Measurements from ENCODE around the gene PTGES3.

Gene PTGES3

GRCh38 chr12:56614627-56615026 lies 73.5 kb downstream of the PTGES3 start:
- H3K27ac ChIP-seq (ENCODE audit: low read depth, low read length): no peak overlapping the region
- H3K9me3 ChIP-seq (ENCODE audit: insufficient read depth, low read depth, low read length): no peaks in the 10 kb centered on the region
- peaks cover 86% of the 10 kb centered on the region for H3K36me3 ChIP-seq (ENCODE audit: insufficient read depth, low read length)
- WGBS: 94% methylated on average over 8 of the region's 8 CpGs
- no peak overlapping the region for H3K9ac ChIP-seq (ENCODE audit: low read depth, low read length)
- no peaks in the 10 kb centered on the region for H3K27me3 ChIP-seq (ENCODE audit: insufficient read depth, low read length)
- H3K4me1 ChIP-seq (ENCODE audit: insufficient read depth, low read length): no peaks in the 10 kb centered on the region
- H3K4me3 ChIP-seq (ENCODE audit: low read length): no peak overlapping the region

Measured in HUES64 (cell line).